HG02885 (cell line): Measurements from ENCODE around the gene ISLR.
"Not testable (repeated sequence)": the region's sequence is repeated elsewhere in the genome, so short reads cannot be mapped to it uniquely, and the experiment has no call there.

ENCODE experiments used
- ATAC-seq: cut with Tn5 transposase; IDR thresholded peaks from one replicate; pipeline ENCODE4 v1.9.1; 2021; ENCODE audit warnings: mild to moderate bottlenecking; ENCODE audit not compliant: unreplicated experiment, poor library complexity

ISLR gene

DNA sequence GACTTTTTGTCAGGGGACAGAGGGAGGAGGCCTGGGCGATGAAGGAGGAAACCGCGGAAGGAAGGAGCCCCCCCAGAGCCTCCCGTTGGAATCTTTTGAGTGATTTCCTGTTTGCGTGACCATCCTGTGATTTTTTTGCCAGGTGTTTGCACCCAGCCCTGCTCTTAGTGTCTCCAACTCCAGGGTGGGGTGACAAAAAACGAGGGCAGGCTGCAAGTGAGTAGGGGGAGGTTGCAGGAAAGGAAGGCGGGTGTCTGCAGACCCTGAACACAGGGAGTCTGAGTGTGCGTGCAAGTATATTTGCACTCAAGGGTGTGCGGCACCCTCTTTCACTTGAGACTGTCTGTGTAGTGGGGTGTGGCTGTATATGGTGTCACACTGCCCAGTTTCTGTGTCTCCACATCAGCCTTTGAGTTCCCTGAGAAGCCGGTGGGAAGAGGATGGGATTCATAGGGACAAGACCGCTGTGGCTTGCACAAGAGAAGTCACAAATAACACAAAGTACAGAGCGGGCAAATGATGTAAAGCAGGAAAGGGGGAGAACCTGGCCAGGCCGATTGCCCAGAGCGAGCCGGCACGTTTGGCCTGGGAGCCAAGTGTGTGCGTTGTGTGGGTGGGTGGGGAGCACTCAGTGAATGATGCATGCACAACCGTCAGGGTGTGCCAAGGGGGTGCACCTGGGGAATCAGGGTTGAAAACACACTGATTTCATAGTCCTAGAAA, 36.5 kb upstream of the ISLR start:
- ATAC-seq, result no peak

DNA sequence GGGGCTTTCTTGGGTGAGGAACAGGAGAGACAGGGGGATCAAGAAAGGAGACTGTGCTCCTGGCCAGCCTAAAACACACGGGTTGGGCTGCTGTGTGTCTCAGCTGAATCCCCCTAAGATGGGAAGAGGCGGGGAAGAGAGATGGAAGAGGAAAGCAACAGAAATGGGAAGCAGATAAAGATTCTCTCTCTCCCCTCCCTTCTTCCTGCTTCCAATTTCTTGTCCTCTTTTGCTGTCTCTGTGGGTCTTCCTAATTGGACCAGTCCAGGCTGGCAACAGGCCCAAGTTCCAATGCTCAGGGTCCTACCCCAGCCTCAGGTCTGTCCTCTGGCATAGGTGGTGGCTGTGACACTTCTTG, 36.0 kb upstream of the ISLR start:
- no peak for ATAC-seq

DNA sequence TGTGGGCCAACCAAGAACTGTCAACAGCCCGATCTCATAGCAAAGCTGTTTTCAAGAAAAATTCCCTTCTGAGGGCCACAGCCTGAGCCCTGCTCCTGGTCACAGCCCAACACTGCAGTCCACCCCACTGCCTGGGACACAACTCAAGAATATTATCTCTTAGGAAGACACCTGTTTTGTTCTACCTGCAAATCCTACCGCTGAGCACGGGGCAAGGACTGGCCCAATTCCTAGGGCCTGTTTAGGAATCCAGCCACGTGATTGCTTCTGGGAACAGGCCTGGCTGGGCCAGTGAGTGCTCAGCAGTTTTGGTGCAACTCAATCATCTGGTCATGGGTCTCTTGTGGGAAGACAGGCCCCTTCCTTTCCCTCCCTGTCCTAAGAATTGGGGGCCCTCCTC, 34.9 kb upstream of the ISLR start:
- no peak for ATAC-seq

DNA sequence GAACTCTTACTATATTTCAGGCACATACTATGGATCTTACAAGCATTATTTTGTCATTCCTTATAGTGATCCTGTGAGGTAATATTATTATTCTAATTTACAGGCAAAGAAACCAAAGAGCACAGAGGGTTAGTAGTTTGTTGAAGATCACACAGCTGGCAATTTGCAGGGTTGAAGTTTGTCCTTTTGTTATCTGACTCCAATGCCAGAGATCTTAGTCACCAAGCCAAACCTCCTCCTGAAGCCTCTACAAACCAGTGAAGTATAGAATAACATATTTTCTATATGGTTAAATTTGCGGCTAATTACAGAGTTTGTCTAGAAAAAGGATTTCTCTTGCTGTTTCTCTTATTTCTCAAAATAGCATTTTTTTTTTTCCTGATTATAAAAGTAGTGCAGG, 31.9 kb upstream of the ISLR start:
- no peak for ATAC-seq

DNA sequence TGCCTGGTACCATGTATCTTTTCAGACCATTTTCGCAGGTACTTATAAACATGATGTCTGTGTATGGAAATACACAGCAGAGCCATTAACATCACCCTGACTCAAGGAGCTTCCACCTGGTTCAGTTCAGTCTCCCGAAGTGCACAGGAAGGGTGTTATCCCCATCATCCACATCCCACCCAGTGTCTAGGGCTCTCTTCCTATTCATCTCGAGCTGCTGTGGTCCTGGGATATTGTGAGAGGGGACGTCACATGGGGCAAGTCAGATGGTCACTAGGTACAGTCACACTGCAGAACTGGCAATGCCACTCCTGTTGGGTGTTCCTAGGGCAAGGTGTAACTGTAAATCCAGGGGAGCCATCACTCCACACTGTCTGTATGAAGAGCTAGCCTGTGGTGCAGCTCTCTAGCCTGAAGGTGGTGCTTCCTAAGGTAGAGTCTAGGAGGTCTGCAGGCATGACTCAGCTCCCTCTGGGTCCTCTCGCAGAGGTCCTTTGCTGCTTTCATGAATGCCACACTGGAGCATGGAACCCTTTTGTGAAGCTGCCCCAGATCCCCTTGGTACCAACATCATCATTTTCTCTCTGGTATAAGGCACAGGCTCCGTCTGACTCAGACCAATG, 29.2 kb upstream of the ISLR start:
- ATAC-seq, result no peak

DNA sequence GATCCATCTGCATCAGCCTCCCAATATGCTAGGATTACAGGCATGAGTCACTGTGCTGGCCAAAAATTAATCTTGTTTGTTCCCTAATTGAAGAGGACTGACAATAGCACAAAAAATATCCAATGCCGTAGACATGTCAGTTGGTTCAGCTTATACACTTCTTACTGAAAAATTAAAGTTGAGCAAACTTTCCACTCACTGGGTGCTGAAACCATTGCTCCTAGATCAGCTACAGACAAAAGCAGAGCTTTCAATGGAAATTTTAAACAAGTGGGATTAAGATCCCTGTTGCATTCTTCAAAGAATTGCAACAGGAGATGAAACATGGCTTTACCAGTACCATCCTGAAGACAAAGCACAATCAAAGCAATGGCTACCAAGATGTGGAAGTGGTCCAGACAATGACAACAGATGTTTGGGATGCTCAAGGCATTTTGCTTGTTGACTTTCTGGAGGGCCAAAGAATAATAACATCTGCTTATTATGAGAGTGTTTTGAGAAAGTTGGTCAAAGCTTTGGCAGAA, 27.2 kb upstream of the ISLR start:
- no peak for ATAC-seq

DNA sequence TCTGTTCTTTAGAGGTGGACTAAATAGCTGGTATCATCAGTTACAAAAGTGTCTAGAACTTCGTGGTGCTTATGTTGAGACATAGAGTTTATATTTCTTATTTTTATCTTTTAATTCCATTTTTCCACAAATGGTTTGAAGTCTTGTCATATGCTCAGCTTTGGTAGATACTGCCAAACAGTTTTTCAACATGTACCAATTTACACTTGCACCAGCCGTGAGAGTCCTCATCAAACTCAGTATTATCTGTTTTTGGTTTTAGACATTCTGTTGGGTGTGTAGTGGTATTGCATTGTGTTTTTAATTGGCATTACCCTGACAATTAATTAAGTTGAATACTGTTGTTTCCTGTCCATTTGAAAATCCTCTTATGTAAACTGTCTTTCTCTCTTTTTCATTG, 26.5 kb upstream of the ISLR start:
- ATAC-seq, result no peak

DNA sequence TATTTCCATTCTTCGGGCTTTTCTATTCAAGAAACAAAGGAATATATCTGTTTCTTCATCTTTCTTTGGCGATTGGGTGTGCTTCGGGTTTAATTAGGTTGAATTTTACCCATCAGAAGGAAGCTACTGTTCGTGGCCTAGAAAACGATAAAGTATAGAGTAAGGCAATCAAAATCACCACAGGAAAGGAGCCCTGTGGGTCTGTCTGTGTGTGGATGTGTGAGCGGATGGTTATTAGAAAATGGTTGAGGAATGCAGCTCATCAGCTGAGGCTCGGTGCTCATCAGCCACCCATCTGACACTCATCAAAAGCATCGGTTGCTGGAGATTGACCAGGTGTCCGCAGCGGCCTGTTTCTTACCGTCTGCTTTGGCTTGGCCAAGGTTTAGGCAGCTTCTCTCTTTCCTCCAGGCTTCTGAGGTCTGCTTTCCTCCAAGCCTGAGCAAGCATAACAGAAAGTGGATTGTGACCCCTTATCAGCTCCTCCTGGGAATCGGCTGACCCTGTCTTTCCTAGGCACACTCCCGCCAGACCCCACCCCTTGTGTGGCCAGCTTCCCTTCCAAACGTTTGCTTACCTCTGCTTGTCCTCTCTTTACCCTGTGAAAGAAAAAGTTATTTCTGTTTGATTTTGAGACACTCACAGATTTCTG, 17.6 kb upstream of the ISLR start:
- ATAC-seq, result no peak

DNA sequence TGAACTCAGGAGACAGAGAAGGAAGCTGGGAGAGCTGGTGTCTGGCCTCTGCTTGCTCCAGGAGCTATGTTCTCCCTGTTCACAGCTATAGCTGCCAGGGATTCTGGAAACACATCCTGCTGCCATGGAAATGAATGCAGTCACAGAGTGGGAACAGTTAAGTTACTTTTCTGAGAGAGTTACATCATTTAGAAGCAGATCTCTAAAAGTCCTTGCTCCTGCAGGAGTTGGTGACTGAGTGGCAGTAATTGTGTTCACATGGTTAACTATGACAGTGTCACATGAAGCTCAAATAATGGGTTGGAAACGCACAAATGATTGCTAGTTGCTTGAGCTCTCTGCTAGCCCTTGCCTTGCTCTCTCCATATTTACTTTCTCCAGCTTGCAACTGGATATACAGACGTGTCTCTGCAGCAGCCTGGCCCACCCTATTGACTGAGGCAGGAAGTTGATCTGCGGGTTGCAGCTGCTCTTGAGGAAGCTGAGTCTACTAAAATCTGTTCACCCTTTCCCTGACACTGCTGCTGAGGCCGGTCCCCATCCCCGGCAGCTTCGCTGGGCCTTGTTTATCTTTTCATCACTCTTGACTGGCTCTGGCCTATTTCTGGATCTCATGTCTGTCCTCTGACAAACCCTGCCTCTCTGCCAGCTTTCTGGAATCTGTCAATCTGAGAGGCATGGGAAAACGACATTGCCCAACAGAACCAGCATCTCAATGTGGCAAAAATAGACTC, 16.7 kb upstream of the ISLR start:
- ATAC-seq, result no peak

DNA sequence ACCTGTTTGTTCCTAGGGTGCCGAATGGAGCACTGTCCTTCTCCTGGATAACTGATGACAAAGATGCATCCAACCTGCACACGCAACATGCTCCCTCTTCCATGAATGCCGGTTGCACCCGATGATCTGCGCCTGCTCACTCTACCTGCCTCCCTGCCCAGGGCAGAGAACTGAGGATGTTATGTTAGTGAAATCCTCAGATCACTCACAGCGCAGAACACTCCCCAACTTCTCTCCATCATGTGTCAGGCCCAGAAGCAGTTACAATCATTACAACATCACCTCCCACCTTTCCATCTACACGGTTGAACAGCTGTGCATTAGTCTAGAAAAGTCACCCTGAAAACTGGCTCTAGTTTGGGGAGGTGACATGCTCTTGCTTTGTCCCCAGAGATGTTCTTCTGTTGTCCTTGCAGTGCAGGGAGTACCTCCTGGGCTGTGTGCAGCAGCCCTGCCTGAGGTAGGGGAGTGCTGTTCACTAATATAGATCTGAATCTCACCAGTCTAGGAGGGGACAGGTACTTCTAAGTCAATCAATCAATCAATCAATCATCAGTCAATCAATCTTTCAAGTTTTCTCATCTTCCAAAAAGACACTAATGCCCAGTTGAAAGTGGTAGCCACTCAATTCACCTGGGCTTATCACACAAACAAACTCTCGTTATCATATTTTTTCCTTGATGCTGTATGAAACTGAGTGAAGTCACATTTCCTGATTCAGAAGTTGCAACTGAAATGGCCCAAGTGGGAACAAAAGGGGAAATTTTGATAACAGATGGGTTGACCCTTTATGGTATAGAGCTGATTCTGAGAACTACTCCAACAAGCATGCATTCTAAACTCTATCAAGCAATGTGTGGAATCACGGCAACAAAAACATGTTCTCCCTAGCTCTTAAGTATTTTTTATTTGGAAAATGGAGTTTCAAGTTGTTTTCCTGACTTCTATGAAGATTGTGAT, 15.4 kb upstream of the ISLR start:
- no peak for ATAC-seq

DNA sequence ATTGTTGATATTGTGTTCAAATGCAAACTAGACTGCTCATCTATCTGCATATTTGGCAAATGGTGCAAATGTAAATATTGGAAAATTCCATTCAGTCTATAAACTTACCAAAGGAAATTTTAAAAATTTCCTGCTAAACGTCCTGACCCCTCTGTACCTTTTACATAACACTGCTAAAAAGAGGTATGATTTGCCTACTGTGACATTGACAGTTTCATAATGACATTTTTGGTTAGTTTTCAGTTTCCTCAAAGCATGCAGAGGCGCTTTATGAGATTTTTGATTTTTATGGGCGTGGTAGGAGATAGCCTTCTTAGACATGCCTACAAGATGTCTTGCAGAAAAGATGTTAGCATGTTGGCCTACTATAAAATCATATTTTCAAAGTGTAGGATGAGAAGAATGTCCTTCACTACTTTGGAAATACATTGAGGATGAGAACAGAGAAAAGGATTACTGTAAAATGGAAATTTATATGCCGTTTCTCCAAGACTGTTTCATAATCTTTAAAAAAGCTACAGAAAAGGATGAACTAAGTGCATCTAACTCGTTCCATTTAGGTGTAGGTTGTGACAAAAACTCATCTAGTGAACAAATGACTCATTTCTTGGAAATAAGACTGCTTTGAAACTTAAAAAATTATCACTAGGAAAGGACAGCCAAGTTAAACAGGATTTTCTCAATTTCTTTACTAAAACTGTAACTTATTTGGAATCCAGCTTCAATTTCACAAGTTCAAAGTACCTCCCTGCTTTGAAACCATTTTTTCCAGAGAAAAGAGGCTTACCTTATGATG, 14.5 kb upstream of the ISLR start:
- peak; percentile 60 for ATAC-seq

DNA sequence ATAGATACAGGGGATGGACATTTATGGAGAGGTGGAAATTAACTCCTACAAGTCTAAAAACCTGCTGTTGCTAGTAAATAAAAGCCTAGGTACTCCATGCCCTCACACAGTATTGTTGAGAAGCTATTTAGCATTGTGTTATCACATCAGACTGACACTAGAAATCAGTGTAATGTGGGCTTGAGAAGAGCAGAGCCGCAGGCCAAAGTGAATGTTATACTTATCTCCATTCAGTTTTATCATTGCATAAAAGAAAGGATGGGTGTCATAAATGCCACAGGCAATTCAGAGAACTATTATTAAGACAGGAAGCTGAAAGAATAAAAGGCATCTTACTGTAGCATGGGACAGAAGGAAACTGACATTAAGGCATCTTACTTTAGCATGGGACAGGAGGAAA, 13.7 kb upstream of the ISLR start:
- no peak for ATAC-seq

DNA sequence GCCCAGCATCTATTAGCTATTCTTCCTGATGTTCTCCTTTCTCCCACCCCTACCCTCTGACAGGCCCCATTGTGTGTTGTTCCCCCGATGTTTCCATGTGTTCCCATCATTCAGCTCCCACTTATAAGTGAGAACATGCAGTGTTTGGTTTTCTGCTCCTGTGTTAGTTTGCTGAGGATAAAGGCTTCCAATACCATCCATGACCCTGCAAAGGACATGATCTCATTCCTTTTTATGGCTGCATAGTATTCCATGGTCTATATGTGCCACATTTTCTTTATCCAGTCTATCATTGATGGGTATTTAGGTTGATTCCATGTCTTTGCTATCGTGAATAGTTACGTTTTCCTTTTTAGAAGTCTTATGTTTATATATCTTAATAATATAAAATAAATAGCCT, 13.1 kb upstream of the ISLR start:
- not testable (repeated sequence) for ATAC-seq

DNA sequence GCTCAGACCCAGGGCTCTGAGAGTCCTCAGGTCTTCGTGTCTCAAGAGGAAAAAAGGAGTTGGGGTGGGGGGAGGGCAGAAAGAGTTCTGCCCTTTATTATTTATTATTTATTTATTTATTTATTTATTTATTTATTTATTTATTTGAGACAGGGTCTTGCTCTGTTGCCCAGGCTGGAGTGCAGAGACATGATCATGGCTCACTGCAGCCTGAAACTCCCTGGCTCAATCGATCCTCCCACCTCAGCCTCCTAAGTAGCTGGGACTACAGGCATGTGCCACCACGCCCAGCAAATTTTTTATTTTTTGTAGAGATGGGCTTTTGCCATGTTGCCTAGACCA, 11.3 kb upstream of the ISLR start:
- not testable (repeated sequence) for ATAC-seq

DNA sequence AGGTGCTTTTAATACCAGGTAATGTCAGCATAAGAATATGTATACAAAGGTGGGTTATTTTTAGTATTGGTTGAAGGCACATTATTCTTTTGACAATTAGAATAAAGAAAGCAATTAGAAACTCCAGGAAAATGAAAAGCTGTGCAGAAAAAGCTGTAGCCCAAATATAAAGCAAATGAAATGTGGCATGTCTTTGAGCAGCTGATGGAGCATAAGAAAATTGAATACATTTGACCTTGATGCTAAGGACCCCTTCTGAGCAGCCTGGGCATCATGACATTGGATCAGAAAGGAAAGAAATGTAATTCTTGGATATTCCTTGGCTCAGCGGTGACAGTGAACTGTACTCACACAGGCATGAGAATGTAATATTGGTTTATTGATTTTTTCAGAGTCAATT, 8.0 kb upstream of the ISLR start:
- ATAC-seq, result no peak

DNA sequence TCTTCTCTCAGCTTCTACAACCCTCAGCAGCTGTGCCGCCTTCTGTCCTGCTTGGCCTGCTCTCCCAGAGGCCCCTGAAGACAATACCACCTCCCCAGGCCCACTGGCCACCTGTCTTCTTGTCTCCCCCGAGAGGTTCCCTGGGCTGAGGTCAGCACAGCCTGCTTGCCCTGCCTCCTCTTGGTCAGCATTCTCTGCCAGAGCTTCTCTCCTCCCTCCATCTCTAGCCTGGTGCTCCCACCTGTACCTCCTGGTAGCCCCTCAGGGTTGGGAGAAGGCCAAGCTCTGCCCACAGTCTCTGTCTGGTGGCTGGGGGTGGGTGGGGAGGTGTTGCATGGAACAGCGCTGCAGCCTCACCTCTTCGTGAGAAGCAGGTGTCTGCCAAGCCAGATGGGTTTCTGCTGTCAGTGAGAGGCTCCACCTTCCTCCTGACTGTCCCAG, 5.6 kb upstream of the ISLR start:
- ATAC-seq, result no peak

DNA sequence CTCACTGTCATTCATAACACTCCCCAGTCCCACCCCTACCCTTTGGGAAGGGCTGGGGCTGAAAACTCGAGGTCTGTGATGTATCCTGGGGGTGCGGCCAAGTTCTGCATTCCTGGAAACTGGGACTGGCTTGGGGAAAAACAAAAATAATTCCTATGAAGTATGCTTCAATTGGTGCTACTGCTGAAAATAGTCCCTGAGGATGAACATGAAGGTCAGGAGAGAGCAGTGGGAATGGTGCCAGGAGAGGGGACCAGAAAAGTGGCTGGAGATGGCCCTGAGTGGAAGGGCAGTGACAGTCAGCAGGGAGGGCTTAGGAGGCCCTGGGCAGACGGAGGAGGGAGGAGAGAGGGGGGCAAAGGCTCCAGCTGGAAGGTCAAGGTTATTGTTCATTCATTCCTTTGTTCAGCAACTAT, 4.8 kb upstream of the ISLR start:
- no peak for ATAC-seq

DNA sequence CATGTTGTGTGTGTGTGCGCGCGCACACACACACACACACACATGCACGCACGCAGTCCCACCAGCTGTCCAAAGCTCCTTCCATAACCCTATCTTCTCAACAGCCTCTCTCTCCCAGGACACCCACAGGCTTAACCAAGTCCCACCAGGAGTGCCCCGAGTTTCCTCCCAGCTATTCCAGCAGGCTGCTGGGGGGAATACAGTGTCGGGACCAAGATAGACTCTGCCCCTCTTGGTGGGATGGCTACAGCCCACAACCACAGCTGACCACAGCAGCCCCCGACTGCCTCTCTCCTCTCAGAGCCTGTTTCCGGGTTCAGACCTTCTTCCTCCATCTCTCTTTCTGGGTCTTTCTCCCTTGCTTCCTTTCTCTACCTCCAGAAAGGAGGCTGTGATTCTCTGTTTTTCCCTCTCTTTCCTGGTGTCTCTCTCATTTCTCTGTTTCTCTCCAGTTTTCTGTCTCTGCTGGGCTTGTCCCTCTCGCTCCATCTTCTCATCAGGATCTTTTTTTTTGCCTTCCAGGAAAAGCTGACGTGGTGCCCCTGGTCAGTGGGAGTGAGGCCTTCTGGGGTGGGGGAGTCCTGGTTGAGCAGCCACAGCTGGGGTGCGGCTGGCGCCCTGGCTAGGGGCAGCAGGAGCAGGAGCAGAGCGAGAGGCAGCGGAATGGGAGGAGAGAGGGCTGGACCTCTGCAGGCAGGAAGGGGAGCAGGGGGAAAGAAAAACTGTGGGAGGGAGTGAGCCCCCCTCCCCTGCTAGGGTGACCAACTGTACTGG, 3.3 kb upstream of the ISLR start:
- no peak for ATAC-seq
